Activated CD4-positive, alpha-beta T cell treated with anti-CD3 and anti-CD28 coated beads for 48 hours (primary cell): ENCODE data around the gene MAML3.
"Not testable (repeated sequence)": the region's sequence is repeated elsewhere in the genome, so short reads cannot be mapped to it uniquely, and the experiment has no call there.

Experiments
- DNase-seq: peaks from one replicate; pipeline ENCODE4 v3.0.0-alpha.2; 2020

Gene MAML3

DNA sequence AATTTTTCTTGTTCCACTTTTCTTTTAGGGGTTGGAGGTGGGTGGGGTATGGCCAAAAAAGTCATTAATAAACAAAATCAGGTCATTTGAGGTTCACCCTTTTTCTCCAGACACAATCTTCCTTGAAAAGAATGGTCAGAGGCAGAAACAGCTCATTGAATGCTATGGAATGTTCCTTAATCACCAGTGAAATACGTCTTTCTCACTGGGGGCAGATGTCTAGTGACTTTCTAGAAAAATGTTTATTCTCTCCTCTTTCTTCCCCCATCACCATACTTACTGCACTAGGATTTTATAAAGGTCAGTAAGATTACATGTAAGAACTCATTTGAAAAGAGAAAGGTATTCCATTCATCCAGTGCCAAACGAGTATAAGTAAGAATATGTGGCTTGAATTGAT, 443.9 kb downstream of the MAML3 start:
- no peak for DNase-seq

DNA sequence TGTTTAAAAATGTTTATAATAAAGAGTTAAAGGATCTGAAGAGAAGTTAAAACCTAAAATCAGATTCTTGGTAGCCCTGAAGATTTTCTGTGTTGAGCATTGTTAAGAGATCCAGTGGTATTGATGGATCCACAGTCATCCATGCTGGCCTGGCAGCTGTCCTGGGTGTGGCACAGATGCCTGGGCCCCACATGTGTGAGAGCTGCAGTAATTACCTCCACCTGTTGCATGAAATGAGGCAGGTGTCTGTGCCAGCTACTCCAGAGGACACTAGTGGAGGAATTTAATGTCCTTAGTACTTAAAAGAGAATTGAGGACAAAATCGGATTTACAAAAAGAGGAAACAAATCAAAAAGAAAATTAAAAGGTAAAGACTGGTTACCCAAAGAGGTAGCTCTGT, 444.3 kb downstream of the MAML3 start:
- DNase-seq: no peak

DNA sequence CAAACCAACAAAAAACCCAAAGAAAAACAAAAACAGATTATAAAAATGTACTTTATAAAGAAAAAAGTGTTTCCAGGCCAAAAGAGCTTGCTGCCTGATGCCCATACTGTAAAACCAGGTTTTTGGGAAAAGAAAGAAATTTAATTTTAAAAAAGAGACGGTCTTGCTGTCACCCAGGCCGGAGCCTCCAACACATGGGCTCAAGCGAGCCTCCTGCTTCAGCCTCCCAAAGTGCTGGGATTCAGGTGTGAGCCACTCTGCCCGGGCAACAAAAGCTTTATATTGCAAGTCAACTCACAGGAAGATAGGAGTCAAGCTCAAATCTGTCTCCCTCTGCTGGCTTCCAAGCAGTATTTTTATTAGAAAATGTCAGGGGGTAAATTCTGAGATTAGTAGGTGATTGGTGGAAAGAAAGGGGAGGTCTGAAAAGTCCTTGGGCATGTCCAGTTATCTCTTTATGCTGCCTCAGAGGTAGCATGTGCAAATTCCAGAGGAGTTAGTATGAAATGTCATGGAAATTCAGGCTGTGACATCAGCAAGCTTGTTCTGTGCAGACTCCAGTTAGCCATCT, 449.0 kb downstream of the MAML3 start:
- DNase-seq: no peak

DNA sequence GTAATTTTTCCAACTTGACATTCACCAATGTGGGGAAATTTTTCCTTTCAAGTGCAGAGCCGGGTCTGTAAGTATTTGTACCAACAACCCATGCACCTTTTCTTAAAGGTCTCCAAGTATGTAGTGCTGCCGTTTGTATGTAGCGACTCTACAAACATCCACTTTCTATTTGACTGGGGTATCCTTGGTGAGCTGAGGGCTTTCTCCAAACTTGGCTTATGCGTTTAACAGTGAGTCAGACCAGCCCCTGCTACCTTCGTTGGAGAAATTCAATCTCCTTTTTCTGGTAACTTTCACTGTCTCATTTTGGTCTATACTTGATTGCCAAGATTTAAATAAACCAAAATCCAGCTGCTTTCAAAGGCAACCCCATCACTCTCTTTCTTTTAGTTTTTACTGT, 453.4 kb downstream of the MAML3 start:
- no peak for DNase-seq

DNA sequence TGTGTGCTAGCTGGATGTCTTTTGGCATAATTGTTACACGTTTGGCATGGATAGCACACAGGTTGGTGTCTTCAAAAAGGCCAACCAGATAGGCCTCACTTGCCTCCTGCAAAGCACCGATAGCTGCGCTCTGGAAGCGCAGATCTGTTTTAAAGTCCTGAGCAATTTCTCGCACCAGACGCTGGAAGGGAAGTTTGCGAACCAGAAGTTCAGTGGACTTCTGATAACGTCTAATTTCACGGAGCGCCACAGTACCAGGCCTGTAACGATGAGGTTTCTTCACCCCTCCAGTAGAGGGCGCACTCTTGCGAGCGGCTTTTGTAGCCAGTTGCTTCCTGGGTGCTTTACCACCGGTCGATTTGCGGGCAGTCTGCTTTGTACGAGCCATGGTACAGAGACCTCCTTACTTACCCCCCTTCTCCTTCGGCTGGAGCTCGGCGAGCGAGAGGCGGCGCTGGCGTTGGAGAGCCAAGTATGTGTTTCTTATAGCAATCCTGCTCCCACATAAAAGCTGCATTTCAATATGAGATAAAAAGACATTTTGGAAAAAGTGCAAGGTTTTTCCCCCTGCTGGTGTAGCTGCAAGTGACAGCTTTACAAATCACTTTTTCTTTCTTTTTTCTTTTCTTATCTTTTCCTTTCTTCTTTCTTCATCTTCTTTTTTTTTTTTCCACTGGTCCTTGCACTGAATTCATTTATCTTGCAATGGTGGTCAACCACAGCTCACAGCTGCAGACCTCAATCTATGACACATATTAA, 455.6 kb downstream of the MAML3 start:
- DNase-seq: not testable (repeated sequence)

DNA sequence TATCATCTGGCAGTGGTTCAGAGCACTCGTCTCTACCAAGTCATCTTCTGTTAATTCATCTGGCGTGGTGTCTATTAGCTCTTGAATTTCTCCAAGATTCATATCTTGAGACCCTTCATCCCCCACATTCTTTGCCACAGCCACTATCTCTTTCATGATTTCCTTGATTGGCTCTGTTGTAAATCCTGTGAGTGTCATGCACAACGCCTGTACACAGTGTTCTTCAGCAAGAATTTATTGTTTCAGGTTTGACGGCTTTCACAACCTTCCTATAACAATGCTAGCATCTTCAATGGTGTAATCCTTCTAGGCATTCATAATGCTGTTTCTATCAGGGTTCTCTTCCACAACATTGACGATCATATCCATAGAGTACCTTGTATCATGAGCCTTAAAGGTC, 457.5 kb downstream of the MAML3 start:
- DNase-seq: no peak

DNA sequence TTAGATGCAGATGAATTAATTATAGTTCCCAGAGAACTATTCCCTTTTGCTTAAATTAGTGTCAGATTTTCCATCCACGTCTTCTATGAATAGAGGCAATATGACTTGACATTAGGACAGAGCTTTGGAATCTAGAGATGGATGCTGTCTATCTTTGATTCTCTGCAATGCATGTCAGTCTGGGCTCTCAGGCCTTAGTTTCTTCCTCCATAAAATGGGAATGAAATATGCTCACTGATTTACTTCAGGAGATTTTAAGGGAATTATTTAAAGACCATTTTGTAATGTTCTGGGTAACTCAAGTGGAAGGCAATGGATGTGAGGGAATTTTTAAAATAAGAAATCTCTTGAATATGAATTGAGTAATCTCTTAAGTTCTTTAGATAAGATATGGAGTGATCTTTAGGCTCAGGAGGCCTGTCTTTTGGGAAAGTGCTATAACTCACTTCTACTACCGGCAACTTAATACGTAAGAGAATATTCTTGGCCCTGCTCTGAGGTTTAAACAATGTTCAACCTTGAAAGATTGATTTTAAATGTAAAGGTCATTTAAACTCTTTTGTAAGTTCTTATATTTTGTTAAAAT, 459.4 kb downstream of the MAML3 start:
- DNase-seq: no peak

DNA sequence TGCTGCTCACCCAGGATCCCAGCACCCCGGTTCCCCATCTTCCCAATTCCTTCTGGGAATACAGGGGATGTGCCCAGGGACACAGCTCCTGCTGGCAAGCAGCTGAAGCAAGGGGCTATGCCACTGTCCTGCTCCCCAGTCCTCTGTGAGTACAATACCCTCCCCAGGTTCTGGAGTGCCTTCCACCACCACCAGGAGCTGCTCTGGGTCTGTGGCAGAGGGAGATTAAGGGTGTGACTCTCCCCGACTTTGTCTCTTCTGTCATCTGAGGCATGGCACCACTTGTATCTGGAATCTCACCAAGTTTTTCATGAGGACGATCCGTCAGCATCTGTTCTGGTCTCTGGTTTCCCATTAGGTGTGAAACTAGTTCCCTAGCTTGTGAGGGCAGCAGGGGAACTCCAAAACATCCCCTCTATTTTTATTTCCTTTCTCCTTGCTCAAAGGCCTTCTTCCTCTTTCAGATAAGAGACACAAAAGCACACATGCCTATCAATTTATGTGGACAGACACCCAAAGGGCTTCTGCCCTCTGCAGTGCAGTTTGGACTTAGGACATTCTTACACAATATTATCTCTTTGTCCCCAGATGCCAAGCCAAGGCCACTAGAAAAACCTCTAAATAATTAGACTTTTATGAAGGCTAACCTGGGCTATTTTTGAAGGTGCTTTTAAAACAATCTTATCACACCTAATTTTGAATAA, 461.5 kb downstream of the MAML3 start:
- no peak for DNase-seq

DNA sequence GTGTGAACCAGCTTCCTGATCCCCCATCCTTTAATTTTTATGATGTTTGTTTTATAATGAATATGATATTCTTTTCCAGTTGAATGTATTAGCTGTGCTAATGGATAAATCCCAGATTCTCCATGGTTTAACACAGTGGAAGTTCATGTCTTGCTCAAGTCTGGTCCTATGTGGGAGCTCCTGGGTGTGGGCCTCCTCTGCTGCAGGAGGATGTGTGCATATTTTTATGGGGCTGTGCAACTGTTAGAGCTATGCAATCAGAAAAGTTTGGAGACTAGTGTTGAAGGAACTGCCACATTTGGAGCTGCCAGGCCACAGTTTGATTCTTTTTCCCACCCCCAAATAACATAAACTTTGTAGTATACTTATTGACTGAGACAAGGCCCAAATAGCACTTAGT, 463.6 kb downstream of the MAML3 start:
- DNase-seq: no peak

DNA sequence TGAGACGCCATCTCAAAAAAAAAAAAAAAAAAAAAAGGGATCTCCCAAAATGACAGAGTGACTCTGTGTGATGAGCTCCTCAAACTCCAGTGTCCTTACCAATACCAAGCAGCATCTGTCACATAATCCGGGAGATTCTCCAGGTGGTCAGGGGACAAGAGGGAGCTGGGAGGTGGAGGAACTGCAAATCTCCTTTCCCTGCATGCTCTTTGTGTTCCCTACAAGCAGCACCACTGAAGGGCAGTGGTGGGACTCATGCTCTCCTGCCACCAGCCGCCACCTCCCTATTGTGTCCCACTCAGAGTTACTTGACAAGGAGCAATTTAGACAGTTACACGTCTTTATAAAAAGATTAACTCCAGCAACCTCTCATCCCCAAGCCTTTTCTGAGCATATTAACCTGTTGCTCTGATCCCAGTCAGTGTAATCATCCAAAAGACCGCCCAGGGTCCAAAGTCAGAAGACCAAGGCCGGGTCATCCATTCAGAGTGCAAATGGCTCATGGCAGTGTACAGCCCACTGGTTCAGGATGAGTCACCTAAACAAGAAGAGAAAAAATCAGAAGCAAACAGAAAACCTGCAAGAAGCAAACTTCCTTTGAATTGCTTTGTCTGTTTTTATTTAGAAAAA, 464.8 kb downstream of the MAML3 start:
- no peak for DNase-seq

DNA sequence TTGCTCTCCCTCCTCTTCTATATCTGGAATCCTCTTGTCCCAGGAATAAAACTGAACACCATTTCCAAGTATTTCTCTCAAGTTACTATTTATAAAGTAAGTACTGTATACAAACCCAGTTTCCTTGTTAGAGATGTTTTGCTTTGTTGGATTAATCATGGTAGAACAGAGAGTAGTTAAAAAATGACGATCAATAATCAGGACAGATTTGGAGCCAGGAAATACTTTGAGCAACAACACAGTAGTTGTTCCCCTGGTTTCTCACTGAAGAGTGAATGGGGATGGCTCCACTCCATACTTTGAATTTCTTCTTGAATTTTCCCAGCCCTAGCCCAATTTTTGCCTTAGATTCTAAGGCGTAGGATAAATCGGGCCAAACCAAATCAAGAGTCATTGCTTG, 467.0 kb downstream of the MAML3 start:
- DNase-seq: no peak

DNA sequence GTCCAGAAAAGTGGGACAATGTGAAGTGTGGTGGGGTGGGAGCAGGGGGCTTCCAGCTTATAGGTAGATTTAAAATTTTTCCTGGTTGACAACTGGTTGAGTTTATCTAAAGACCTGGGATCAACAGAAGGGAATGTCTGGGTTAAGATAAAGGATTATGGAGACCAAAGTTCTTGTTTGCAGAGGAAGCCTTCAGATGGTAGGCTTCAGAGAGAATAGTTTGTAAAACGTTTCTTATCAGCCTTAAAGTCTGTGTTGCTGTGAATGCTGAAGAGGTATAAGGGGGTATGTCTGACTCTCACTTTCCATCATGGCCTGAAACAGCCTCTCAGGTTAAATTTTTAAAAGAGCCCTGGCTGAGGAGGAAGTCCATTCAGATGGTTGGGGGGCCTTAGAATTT, 467.9 kb downstream of the MAML3 start:
- DNase-seq: no peak

DNA sequence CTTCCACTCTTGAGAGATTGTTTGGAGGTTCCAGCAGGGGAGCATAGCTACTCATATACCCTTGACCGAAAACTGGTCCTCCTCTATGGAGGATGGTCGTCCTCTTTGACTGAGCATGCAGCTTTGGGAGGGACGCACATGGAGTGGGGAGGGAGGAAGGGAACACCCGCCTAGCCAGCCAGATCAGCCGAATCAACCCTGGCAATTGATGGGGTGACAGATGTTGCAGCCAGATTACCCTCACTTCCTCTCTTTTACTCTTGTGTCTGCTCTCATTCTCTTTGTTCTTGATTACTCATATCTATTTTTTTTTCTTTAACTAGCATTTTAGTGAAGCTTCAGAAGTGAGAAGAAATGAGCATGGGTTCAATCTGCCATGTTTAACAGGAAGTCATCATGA, 468.8 kb downstream of the MAML3 start:
- no peak for DNase-seq

DNA sequence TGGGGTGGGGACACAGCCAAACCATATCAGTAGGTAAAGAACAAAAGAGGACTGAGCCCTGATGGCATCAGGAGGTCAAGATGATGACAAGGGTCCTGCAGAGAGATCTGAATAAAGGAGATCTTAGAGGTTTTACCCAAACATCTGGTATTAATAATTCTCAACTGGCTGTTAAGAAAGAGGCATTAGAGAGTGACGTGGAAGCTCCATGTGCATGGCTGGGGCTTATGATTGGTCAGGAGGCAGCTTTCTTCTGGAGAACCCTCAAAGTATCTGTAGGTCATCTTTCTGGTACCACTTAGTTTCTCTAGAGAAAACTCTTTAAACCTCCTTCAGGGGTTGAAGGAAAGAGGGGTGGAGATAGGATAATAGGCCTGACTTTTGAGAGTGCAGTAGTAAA, 469.6 kb downstream of the MAML3 start:
- no peak for DNase-seq

DNA sequence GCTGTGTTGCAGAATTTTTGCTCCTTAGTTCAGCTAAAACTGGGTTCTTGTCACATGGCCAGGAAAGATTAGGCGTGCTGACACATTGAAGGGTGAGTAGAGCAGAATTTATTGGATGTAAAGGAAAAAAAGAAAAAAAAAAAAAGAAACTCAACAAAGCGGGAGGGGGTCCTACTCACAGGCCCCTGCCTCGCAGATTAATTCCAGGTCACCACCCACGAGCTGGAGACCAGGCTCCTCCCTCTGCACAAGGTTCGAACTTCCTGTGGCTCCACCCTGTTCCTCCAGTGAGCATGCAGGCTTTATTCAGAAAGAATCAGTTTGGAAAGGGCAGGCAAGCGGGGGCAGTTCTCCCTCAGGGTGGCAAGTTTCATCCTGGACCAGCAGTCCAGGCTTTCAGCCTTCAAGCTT, 471.2 kb downstream of the MAML3 start:
- no peak for DNase-seq

DNA sequence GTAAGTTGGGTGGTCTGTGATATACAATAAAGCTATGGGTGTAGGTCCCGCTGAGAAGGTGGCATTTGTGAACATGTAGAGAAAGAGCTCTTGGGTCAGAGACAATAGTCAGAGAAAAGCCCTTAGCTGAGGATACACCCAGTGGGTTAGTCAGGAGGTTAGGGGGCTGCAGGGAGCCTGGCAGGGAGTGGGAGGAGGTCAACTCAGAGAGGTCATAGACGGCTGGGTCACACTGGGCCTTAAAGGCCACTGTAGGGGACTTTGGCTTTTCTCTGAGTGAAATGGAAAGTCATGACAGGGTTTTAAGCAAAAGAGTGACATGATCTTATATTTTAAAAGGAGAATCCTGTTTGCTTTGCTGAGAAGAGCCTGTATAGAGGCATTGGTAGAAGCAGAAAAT, 471.7 kb downstream of the MAML3 start:
- DNase-seq: no peak

DNA sequence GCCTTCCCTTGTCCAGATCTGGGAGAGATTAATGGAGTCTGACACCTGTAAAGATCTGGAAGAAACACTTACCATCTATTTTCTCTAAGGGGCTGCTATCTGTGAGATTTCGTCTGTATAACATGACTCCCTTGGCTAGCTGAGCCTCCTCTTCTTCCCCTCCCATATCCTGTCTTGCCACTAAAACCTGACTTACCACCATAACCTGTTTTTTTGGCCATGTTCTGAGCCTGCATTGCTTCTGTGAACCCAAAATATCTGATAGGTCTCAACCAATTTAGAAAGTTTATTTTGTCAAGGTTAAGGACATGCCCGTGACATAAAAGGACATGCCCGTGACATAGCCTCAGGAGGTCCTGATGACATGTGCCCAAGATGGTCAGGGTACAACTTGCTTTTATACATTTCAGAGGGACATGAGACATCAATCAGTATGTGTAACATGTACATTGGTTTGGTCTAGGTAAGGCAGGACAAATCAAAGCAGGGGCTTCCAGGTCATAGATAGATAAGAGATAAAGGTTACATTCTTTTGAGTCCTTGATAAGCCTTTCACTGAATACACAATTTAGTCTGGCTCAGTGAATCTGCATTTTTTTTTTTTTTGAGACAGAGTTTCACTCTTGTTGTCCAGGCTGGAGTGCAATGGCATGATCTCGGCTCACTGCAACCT, 476.9 kb downstream of the MAML3 start:
- DNase-seq: no peak

DNA sequence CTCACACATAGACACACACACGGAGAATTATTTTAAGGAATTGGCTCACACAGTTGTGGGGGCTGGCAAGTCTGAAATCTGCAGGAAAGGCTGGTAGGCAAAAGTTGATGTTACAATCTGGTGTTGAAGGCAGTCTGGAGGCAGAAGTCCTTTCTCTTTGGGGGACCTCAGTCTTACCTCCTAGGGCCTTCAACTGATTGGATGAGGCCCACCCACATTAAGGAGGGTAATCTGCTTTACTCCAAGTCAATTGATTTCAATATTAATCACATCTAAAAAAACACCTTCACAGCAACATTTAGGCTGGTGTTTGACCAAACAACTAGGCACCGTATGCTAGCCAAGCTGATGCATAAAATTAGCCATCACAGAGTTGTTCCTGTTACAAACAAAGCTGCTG, 477.6 kb downstream of the MAML3 start:
- no peak for DNase-seq

DNA sequence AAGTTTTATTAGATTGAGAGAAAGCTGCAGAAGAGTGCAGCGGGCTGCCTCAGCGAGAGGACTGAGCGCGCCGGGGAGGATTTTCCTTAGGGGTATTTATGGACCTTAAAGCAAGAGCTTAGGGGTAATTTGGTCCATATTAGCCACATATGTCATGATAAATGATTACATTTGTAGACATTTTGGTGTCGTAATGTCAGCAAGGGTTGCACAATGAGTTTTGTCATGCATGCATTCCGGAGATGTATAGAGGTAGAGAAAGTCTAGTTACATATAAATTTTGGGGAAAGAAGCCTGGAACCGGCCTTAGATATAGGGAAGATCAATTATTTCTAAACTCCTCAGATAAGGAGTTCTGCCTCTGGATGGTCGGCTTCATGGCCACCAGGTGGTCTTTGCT, 478.3 kb downstream of the MAML3 start:
- DNase-seq: no peak

DNA sequence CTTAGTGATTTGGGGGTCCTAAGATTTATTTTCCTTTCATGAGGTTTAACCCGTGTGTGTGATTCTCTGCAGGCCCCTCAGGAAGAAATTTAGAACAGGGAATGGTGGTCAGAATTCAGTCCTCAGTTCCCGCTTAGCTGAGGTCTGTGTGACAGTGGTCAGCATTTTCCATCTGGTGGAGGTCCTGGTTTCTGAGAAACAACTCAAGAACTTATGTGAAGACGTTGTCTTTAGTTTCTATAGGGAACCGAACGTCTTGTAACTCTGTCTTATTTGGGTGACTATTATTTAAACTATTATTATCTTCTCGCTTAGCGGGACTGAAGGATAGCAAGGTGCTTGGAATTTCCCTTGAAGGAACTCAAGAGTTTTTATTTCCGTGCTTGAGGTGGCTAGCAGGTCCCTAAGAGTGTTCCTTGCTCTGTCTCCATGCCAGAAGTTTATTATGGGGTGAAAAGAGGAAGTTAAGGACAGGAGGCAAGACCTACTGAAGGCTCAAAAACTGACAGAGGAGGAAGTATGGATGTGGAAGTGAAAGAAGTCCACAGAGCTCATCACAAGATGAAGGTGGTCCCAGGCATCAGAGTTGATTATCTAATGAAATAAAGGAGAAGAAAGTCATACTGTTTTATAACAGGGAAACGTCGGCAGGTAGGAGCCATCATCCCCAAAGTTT, 479.0 kb downstream of the MAML3 start:
- DNase-seq: no peak

DNA sequence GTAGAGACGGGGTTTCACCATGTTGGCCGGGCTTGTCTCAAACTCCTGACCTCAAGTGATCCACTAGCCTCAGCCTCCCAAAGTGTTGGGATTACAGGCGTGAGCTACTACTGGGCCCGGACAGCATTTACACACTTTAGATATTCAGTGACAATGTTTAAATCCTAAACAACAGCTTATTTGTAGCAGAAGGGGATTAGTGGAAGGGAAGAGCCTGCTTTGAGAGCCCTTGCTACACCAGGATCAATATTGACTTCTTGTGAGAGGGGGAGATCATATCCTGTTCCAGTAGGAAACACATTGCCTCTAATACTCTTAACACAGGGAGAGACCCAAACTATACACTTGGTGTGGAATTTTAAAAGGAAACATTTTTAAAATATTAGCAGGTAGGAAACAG, 481.3 kb downstream of the MAML3 start:
- DNase-seq: no peak

DNA sequence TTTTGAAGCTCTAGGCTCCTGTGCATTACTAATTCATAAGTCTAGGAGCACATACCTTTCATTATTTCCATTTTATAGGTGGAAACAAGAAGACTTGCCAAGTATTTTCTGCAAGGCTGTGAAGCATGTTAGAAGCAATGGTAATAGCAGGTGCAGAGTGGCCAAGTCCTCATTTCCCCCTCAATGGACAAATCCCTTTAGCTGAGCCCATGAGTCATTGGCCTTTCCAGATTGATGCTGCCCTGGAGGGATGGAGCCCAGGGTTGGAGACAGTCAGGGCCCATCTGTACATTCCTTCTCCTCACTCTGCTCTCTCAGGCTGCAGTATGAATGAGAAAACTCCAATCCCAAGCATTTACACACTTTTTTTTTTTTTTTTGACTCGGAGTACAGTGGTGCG, 481.8 kb downstream of the MAML3 start:
- no peak for DNase-seq
